OCI-LY3 (cell line): ENCODE data around the gene RAD50.

Experiments used
- H2AFZ ChIP-seq: fragments of 200-600, 300-600 bp; shearing (Covaris generic); 2 replicates; pipeline ENCODE4 v1.6.0; 2014; ENCODE audit warnings: antibody characterized with exemption, low read depth, low read length
- H3K27ac ChIP-seq: fragments of 200-600, 300-600 bp; sonication (generic); 2 replicates; pipeline ENCODE4 v1.5.1; 2014; ENCODE audit warnings: mild to moderate bottlenecking, low read length, moderate library complexity, mixed read lengths
- H3K27me3 ChIP-seq: fragments of 200-600, 300-600 bp; sonication (generic); 2 replicates; pipeline ENCODE4 v1.6.1; 2014; ENCODE audit warnings: low read depth, low read length, mixed read lengths
- H3K36me3 ChIP-seq: fragments of 200-600, 300-600 bp; sonication (generic); replicated peaks from 2 replicates; pipeline ENCODE3; 2014; ENCODE audit warnings: low read depth, low read length, mixed read lengths
- H3K4me1 ChIP-seq: fragments of 300-600, 200-600 bp; sonication (generic); 2 replicates; pipeline ENCODE4 v1.6.1; 2014; ENCODE audit warnings: low read length, mixed read lengths
- H3K4me2 ChIP-seq: fragments of 200-600, 300-600 bp; sonication (generic); 2 replicates; pipeline ENCODE4 v1.6.1; 2014; ENCODE audit warnings: low read length, mixed read lengths
- H3K4me3 ChIP-seq: fragments of 300-600, 200-600 bp; sonication (generic); 2 replicates; pipeline ENCODE4 v1.5.1; 2014; ENCODE audit warnings: antibody characterized with exemption, mild to moderate bottlenecking, low read length, moderate library complexity
- H3K79me2 ChIP-seq: fragments of 300-600, 200-600 bp; shearing (Covaris generic); 2 replicates; pipeline ENCODE4 v1.6.1; 2014; ENCODE audit warnings: mild to moderate bottlenecking, low read length, mixed read lengths
- H3K9ac ChIP-seq: fragments of 300-600, 200-600 bp; shearing (Covaris generic); 2 replicates; pipeline ENCODE4 v1.6.0; 2014; ENCODE audit warnings: mild to moderate bottlenecking, low read length, moderate library complexity
- H3K9me3 ChIP-seq: fragments of 200-600, 300-600 bp; shearing (Covaris generic); 2 replicates; pipeline ENCODE4 v1.6.1; 2014; ENCODE audit warnings: low read length, mixed read lengths; ENCODE audit not compliant: insufficient read depth
- H4K20me1 ChIP-seq: fragments of 200-600, 300-600 bp; sonication (generic); 2 replicates; pipeline ENCODE4 v1.6.1; 2016; ENCODE audit warnings: low read length, mixed read lengths; ENCODE audit not compliant: insufficient read depth
- EZH2phosphoT487 ChIP-seq: fragments of 200-600 bp; shearing (Covaris generic); IDR thresholded peaks from 2 replicates; pipeline ENCODE4 v1.6.1; 2018; ENCODE audit warnings: antibody characterized with exemption, mixed run types, low read depth
- TF ChIP-seq, protein P1 (sequence below): fragments of 200-600, 300-600 bp; sonication (generic); IDR thresholded peaks from 2 replicates; pipeline ENCODE4 v1.5.1; 2014; ENCODE audit warnings: antibody characterized with exemption, low read length, low read depth

Gene RAD50

DNA sequence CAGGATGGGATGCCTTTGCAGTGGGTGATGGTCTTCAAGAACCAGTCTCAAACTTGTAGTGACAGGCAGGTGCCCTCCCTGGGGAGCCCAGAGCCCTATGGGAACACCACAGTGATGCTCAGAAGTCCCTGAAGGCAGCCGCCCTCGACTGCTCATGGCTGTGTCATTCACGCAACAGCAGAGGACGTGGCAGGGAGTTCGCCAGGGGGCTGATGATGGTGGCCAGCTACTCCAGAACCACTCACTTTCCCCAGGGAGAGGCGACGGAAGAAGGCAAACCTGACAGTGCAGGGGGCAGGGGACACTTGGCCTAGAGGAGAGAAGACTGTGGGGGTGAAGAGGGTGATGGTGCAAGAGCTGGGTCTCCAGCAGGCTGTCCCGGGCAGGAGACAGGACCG lies 105.2 kb downstream of the RAD50 start:
- Histone ChIP-seq H3K27me3 (no peaks in the 10 kb centered on the region), H3K27ac (no peak overlapping the region), H3K9me3 (no peaks in the 10 kb centered on the region), H3K4me3 (no peak overlapping the region), H3K4me1 (peaks cover 16% of the 10 kb centered on the region), H4K20me1 (no peaks in the 10 kb centered on the region), H3K36me3 (no peaks in the 10 kb centered on the region), H3K79me2 (no peaks in the 10 kb centered on the region), H2AFZ (no peak overlapping the region), H3K9ac (no peak overlapping the region), H3K4me2 (no peak overlapping the region)
- no peak for TF ChIP-seq EZH2phosphoT487
- TF ChIP-seq, protein P1, sequence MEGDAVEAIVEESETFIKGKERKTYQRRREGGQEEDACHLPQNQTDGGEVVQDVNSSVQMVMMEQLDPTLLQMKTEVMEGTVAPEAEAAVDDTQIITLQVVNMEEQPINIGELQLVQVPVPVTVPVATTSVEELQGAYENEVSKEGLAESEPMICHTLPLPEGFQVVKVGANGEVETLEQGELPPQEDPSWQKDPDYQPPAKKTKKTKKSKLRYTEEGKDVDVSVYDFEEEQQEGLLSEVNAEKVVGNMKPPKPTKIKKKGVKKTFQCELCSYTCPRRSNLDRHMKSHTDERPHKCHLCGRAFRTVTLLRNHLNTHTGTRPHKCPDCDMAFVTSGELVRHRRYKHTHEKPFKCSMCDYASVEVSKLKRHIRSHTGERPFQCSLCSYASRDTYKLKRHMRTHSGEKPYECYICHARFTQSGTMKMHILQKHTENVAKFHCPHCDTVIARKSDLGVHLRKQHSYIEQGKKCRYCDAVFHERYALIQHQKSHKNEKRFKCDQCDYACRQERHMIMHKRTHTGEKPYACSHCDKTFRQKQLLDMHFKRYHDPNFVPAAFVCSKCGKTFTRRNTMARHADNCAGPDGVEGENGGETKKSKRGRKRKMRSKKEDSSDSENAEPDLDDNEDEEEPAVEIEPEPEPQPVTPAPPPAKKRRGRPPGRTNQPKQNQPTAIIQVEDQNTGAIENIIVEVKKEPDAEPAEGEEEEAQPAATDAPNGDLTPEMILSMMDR = no peak

DNA sequence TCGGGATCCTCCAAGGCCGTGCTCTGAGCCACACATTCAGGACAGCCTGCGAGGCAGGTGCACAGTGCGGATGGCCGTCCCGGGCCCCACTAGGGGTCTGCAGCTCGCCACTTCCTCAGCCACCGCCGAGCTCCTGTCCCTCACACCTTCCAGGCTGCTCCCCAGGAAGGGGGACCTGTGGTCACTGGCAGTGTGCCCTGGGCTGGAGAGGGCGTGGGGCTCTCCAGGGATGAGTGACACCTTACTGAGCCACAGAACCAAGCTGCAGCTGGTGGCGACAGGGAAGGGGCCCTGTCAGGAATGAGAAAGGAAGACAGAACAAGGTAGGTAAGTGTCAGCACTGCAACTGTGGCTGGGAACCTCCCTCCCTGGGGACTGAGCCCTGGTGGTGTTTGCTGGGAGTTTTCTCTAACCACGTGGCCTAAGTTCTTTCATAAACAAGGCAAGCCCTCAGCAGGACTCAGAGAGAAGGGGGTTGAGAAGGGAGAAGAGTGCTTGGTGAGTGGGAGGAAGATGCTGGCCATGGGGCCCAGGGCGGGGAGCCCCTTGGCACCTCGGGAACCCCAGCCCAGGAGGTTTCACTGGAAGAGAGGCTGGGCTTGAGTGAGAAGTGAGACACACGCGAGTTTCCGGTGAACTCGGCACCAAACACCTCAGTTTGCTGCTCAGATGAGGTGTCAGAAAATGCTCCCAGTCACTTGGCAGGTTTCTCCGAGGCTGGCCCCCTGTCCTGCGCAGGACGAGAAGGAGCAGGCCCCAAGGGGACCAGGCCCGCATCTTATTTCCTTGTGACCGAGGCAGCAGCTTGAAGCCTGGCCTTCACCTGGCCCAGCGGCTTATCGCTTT lies 106.4 kb downstream of the RAD50 start:
- no peaks in the 10 kb centered on the region for H3K36me3 ChIP-seq
- H3K9ac ChIP-seq = no peak overlapping the region
- H3K9me3 ChIP-seq = no peaks in the 10 kb centered on the region
- H3K4me2 ChIP-seq = 0 out of 2 replicates have a peak overlapping the region, but pooled peaks have one; percentile 8
- no peak overlapping the region for H3K4me3 ChIP-seq
- no peak for TF ChIP-seq EZH2phosphoT487
- TF ChIP-seq, protein P1 = no peak
- no peaks in the 10 kb centered on the region for H4K20me1 ChIP-seq
- no peaks in the 10 kb centered on the region for H3K79me2 ChIP-seq
- H3K27ac ChIP-seq = no peak overlapping the region
- H3K4me1 ChIP-seq = peaks cover 16% of the 10 kb centered on the region
- peak overlapping the region; percentile 82 for H2AFZ ChIP-seq
- H3K27me3 ChIP-seq = no peaks in the 10 kb centered on the region

DNA sequence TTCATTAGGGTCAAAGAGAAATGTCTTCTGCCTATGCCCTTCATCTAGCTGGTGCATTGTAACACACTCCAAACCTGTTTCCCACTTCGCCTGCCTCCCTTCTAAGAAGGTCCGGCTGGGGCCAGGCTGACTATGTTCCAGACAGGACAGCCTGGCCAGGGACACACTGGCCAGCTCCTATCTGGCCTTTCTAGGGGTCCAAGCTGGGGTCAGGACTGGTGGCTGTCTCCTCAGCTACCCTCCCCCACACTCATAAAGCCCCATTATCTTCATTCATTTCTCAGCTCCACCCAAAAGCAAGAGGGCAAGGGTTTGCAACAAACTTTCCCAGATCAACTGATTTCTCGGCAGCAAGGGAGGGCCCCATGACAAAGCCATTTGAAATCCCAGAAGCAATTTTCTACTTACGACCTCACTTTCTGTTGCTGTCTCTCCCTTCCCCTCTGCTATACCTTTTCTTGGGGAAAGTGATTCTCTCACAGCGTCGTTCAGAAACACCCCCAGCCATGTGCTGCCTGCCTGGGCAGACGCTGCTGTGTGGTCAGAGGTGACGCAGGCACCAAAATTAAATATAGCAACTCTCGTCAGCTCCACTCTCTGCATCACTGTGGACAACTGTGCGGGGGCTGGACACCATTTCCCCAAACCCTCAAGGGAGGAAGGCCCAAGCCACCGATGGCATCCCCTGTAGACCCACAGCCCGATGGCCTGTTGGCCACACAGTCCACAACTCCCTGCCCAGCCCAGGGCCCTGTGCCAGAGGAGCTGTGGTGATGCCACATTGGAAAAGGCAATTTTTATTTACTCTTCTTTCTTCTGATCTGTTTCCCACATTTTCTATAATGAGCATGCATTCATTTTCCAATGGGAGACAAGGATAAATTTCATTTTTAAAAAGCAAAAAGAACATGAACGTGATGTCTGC lies 107.3 kb downstream of the RAD50 start:
- TF ChIP-seq, protein P1 = no peak
- no peak for TF ChIP-seq EZH2phosphoT487
- Histone ChIP-seq H3K4me2 (no peak overlapping the region), H3K9me3 (no peaks in the 10 kb centered on the region), H3K79me2 (no peaks in the 10 kb centered on the region), H4K20me1 (no peaks in the 10 kb centered on the region), H3K4me3 (no peak overlapping the region), H3K27me3 (no peaks in the 10 kb centered on the region), H3K4me1 (peaks cover 16% of the 10 kb centered on the region), H3K36me3 (no peaks in the 10 kb centered on the region), H3K27ac (no peak overlapping the region), H3K9ac (no peak overlapping the region), H2AFZ (no peak overlapping the region; the same call in 1 of the 2 replicates)

- no peak overlapping the region for H3K4me2 ChIP-seq
- no peak overlapping the region for H3K27ac ChIP-seq
- no peaks in the 10 kb centered on the region for H3K9me3 ChIP-seq
- H3K79me2 ChIP-seq = no peaks in the 10 kb centered on the region
- H3K4me3 ChIP-seq = no peak overlapping the region
- no peaks in the 10 kb centered on the region for H3K27me3 ChIP-seq
- TF ChIP-seq, protein P1 = no peak
- TF ChIP-seq EZH2phosphoT487 = no peak
- no peaks in the 10 kb centered on the region for H4K20me1 ChIP-seq
- no peaks in the 10 kb centered on the region for H3K36me3 ChIP-seq
- H3K9ac ChIP-seq = no peak overlapping the region
- peaks cover 14% of the 10 kb centered on the region for H3K4me1 ChIP-seq
- no peak overlapping the region for H2AFZ ChIP-seq
Measured at GRCh38 chr5:132664696-132665209, 108.0 kb downstream of the RAD50 start.
